ENCODE measurements around the gene MRGPRF.

The MRGPRF gene

GRCh38 chr11:69050592-69051380, 37.7 kb upstream of the MRGPRF start:
- DNase-seq = no peak

- no peak for DNase-seq
Measured at GRCh38 chr11:69049490-69049867, 36.4 kb upstream of the MRGPRF start.

GRCh38 chr11:69048694-69049489, 35.8 kb upstream of the MRGPRF start, which contains the start of gene TPCN2:
TSS of gene TPCN2 (plus strand) at chr11:69048932. CDS start at chr11:69048998, 66 bp downstream.
- DNase-seq = peak; percentile 87

- no peak for DNase-seq
Measured at GRCh38 chr11:69048031-69048693, 35.1 kb upstream of the MRGPRF start.

GRCh38 chr11:69044111-69045013, 31.3 kb upstream of the MRGPRF start:
- DNase-seq = no peak

- no peak for DNase-seq
Measured at GRCh38 chr11:69041516-69041915, 28.5 kb upstream of the MRGPRF start.

- DNase-seq = no peak
Measured at GRCh38 chr11:69040581-69041260, 27.7 kb upstream of the MRGPRF start.

- DNase-seq = no peak
Measured at GRCh38 chr11:69040051-69040450, 27.0 kb upstream of the MRGPRF start.

GRCh38 chr11:69039501-69039900, 26.5 kb upstream of the MRGPRF start:
- no peak for DNase-seq

GRCh38 chr11:69037544-69037943, 24.5 kb upstream of the MRGPRF start:
- no peak for DNase-seq

GRCh38 chr11:69037074-69037473, 24.0 kb upstream of the MRGPRF start:
- DNase-seq = no peak

GRCh38 chr11:69035946-69036340, 22.9 kb upstream of the MRGPRF start:
- no peak for DNase-seq

GRCh38 chr11:69035150-69035945, 22.3 kb upstream of the MRGPRF start:
- DNase-seq = no peak

- DNase-seq = no peak
Measured at GRCh38 chr11:69034123-69034867, 21.2 kb upstream of the MRGPRF start.

- no peak for DNase-seq
Measured at GRCh38 chr11:69033431-69033830, 20.4 kb upstream of the MRGPRF start.

GRCh38 chr11:69032833-69033232, 19.8 kb upstream of the MRGPRF start:
- no peak for DNase-seq

- no peak for DNase-seq
Measured at GRCh38 chr11:69030301-69030700, 17.3 kb upstream of the MRGPRF start.

- DNase-seq = no peak
Measured at GRCh38 chr11:69027704-69028372, 14.8 kb upstream of the MRGPRF start.

- no peak for DNase-seq
Measured at GRCh38 chr11:69024509-69024908, 11.5 kb upstream of the MRGPRF start.

GRCh38 chr11:69022260-69022659, 9.2 kb upstream of the MRGPRF start:
- DNase-seq = no peak
